Naive thymus-derived CD8-positive, alpha-beta T cell (primary cell): ENCODE results near the gene CAPZA1. TPM values are rescaled to one million over a fixed set of nuclear protein-coding genes. Genes with fewer than 3 reads are reported as not detected.
A peak's percentile ranks its signal among the peaks of the same experiment; 100 is the strongest.

Experiments used
- ATAC-seq, 2 donors: fragments of 150-1000 bp; cut with Tn5 transposase in 1 of 2; sonication (Bioruptor Pico), chemical (Tn5 transposase) in 1 of 2; 1 replicate in 1 of 2; 2 replicates in 1 of 2; pipeline ENCODE4 v1.10.0; 2021; ENCODE audit warnings: mild to moderate bottlenecking in 2 of 2, moderate library complexity in 2 of 2
- POLR2A ChIA-PET: fragments of 350-600 bp; sonication (Branson Sonifier 250); formaldehyde crosslinking; loops from one replicate; lab custom pipeline; 2021; ENCODE audit warnings: antibody characterized with exemption; lab: Charles Lee
- DNase-seq, 10 donors: peaks; one replicate each; pipeline versions ENCODE4 v3.0.0 to v3.0.0-alpha.2; 2020 to 2022
- H3K27ac Mint-ChIP-seq, 10 donors: one replicate each; pipeline ENCODE4 v1.8.0; 2020 to 2022; ENCODE audit warnings: mild to moderate bottlenecking in 10 of 10, mixed read lengths in 10 of 10, moderate library complexity in 4 of 10, inconsistent platforms in 1 of 10
- H3K27me3 Mint-ChIP-seq, 5 donors: one replicate each; pipeline ENCODE4 v1.8.0; 2021 to 2022; ENCODE audit warnings: mixed read lengths in 5 of 5
- H3K36me3 Mint-ChIP-seq, 3 donors: one replicate each; pipeline ENCODE4 v1.8.0; 2020 to 2022; ENCODE audit warnings: mixed read lengths in 3 of 3, mild to moderate bottlenecking in 2 of 3, inconsistent platforms in 1 of 3
- H3K4me1 Mint-ChIP-seq, 4 donors: one replicate each; pipeline ENCODE4 v1.8.0; 2021 to 2022; ENCODE audit warnings: mixed read lengths in 4 of 4
- H3K4me3 Mint-ChIP-seq, 10 donors: one replicate each; pipeline ENCODE4 v1.8.0; 2020 to 2022; ENCODE audit warnings: mild to moderate bottlenecking in 10 of 10, mixed read lengths in 10 of 10, moderate library complexity in 6 of 10, inconsistent platforms in 1 of 10
- H3K9me3 Mint-ChIP-seq, 9 donors: one replicate each; pipeline ENCODE4 v1.8.0; 2020 to 2022; ENCODE audit warnings: mixed read lengths in 9 of 9, mild to moderate bottlenecking in 3 of 9, inconsistent platforms in 1 of 9, moderate library complexity in 1 of 9
- polyA plus RNA-seq, 3 donors: library from polyadenylated mRNA; unstranded; fragments of 300-500 nt; fragmentation: Illumina TruSeq; gene quantifications; one replicate each; pipeline ENCODE4 v1.2.3, GENCODE V29; 2021
- total RNA-seq, 8 experiments: library from RNA in 2 of 8; stranded (reverse) in 2 of 8; gene quantifications; one replicate each; pipeline ENCODE4 v1.2.3 and lab custom pipeline; 2021 to 2026

Gene CAPZA1
- 100 to 1,000 TPM; 126 to 135 TPM for total RNA-seq
- polyA plus RNA-seq: 100 to 1,000 TPM; 100 to 169 (median 116) TPM
- total RNA-seq (lab: John Stamatoyannopoulos, UW): 93.0 to 350 (median 204) reads per million in 6 experiments

GRCh38 chr1:112619518-112620376 is at the start of gene CAPZA1:
Gene CAPZA1, plus strand, starts transcription at chr1:112619832. Its CDS starts 13 bp downstream, at chr1:112619845.
- H3K4me1 Mint-ChIP-seq: peaks cover 19 to 52% (median 50%) of the 10 kb centered on the region in 4 donors
- peaks cover 1 to 27% (median 4%) of the 10 kb centered on the region in 3 donors for H3K36me3 Mint-ChIP-seq
- no peaks in the 10 kb centered on the region for H3K9me3 Mint-ChIP-seq
- H3K27ac Mint-ChIP-seq: peak within 1 kb of the TSS; percentile 98 to 100 (median 100)
- peak within 1 kb of the TSS; percentile 92 to 100 (median 98) for H3K4me3 Mint-ChIP-seq
- H3K27me3 Mint-ChIP-seq: no peaks in the 10 kb centered on the region
- DNase-seq: peak; percentile 82 to 94 (median 90)
- POLR2A ChIA-PET: interaction anchor here (0.7 to 4.2 kb wide), 15 partner anchors 8 to 337 kb away, joined by 3 to 61 read pairs (median 5); partner anchors contain the start of genes CTTNBP2NL, MOV10, PPM1J and SLC16A1
- ATAC-seq: peak; percentile 73 to 77

- Mint-ChIP-seq H3K27ac (no peak overlapping the region), H3K36me3 (peaks cover 0 to 64% (median 37%) of the 10 kb centered on the region in 3 donors), H3K4me1 (no peaks in the 10 kb centered on the region), H3K4me3 (no peak overlapping the region), H3K27me3 (no peaks in the 10 kb centered on the region), H3K9me3 (peaks cover 0 to 1% (median 0%) of the 10 kb centered on the region in 9 donors)
- DNase-seq (no peak), ATAC-seq (no peak)
- POLR2A ChIA-PET: no interaction called here
Measured at GRCh38 chr1:112575154-112575804, 44.4 kb upstream of the CAPZA1 start.

GRCh38 chr1:112576240-112576639 is 43.4 kb upstream of the CAPZA1 start:
- no peaks in the 10 kb centered on the region for H3K27me3 Mint-ChIP-seq
- H3K9me3 Mint-ChIP-seq: peaks cover 0 to 1% (median 0%) of the 10 kb centered on the region in 9 donors
- no peak overlapping the region for H3K4me3 Mint-ChIP-seq
- no peak for DNase-seq
- POLR2A ChIA-PET: interaction anchor here (0.8 kb wide), 1 partner anchor 43 kb away, joined by 3 read pairs; the partner anchor contains the start of gene ST7L
- H3K4me1 Mint-ChIP-seq: no peaks in the 10 kb centered on the region
- no peak for ATAC-seq
- peaks cover 0 to 59% (median 37%) of the 10 kb centered on the region in 3 donors for H3K36me3 Mint-ChIP-seq
- no peak overlapping the region for H3K27ac Mint-ChIP-seq

GRCh38 chr1:112579801-112580510 is 39.7 kb upstream of the CAPZA1 start:
- no peak for DNase-seq
- no peak overlapping the region for H3K27ac Mint-ChIP-seq
- H3K4me1 Mint-ChIP-seq: no peaks in the 10 kb centered on the region
- POLR2A ChIA-PET: no interaction called here
- H3K9me3 Mint-ChIP-seq: peaks cover 0 to 1% (median 0%) of the 10 kb centered on the region in 9 donors
- peaks cover 0 to 53% (median 29%) of the 10 kb centered on the region in 3 donors for H3K36me3 Mint-ChIP-seq
- no peak overlapping the region for H3K4me3 Mint-ChIP-seq
- ATAC-seq: no peak
- H3K27me3 Mint-ChIP-seq: no peaks in the 10 kb centered on the region

- H3K36me3 Mint-ChIP-seq: peaks cover 0 to 36% (median 16%) of the 10 kb centered on the region in 3 donors
- no peaks in the 10 kb centered on the region for H3K4me1 Mint-ChIP-seq
- no peak overlapping the region for H3K4me3 Mint-ChIP-seq
- H3K27me3 Mint-ChIP-seq: no peaks in the 10 kb centered on the region
- H3K9me3 Mint-ChIP-seq: no peaks in the 10 kb centered on the region
- POLR2A ChIA-PET: no interaction called here
- no peak for DNase-seq
- no peak overlapping the region for H3K27ac Mint-ChIP-seq
- no peak for ATAC-seq
Measured at GRCh38 chr1:112581586-112582192, 37.9 kb upstream of the CAPZA1 start.

GRCh38 chr1:112583366-112583765 is 36.3 kb upstream of the CAPZA1 start:
- H3K27me3 Mint-ChIP-seq: no peaks in the 10 kb centered on the region
- ATAC-seq: no peak
- H3K9me3 Mint-ChIP-seq: no peaks in the 10 kb centered on the region
- no peak overlapping the region for H3K4me3 Mint-ChIP-seq
- DNase-seq: no peak
- peaks cover 4 to 31% (median 21%) of the 10 kb centered on the region in 3 donors for H3K36me3 Mint-ChIP-seq
- H3K27ac Mint-ChIP-seq: peak overlapping the region in 1 of 10 donors; percentile 46
- no peaks in the 10 kb centered on the region for H3K4me1 Mint-ChIP-seq
- POLR2A ChIA-PET: no interaction called here

GRCh38 chr1:112589766-112590165 is 29.9 kb upstream of the CAPZA1 start:
- Mint-ChIP-seq H3K9me3 (peaks cover 0 to 20% (median 3%) of the 10 kb centered on the region in 9 donors), H3K27me3 (no peaks in the 10 kb centered on the region), H3K4me1 (no peaks in the 10 kb centered on the region), H3K36me3 (peaks cover 21 to 43% (median 41%) of the 10 kb centered on the region in 3 donors), H3K27ac (no peak overlapping the region), H3K4me3 (no peak overlapping the region)
- ATAC-seq (no peak), DNase-seq (no peak)
- POLR2A ChIA-PET: no interaction called here

GRCh38 chr1:112594208-112594876 is 25.3 kb upstream of the CAPZA1 start:
- H3K36me3 Mint-ChIP-seq: peaks cover 9 to 56% (median 26%) of the 10 kb centered on the region in 3 donors
- H3K4me1 Mint-ChIP-seq: no peaks in the 10 kb centered on the region
- H3K4me3 Mint-ChIP-seq: no peak overlapping the region
- no peak for DNase-seq
- POLR2A ChIA-PET: interaction anchor here (0.7 kb wide), 1 partner anchor 40 kb away, joined by 4 read pairs; no protein-coding TSS in a partner anchor
- no peaks in the 10 kb centered on the region for H3K27me3 Mint-ChIP-seq
- ATAC-seq: no peak
- no peak overlapping the region for H3K27ac Mint-ChIP-seq
- H3K9me3 Mint-ChIP-seq: peaks cover 0 to 12% (median 3%) of the 10 kb centered on the region in 9 donors

- Mint-ChIP-seq H3K9me3 (no peaks in the 10 kb centered on the region), H3K4me1 (no peaks in the 10 kb centered on the region), H3K36me3 (peaks cover 0 to 71% (median 26%) of the 10 kb centered on the region in 3 donors), H3K27ac (no peak overlapping the region), H3K4me3 (no peak overlapping the region), H3K27me3 (no peaks in the 10 kb centered on the region)
- ATAC-seq (no peak), DNase-seq (no peak)
- POLR2A ChIA-PET: no interaction called here
Measured at GRCh38 chr1:112599477-112599876, 20.2 kb upstream of the CAPZA1 start.

- POLR2A ChIA-PET: no interaction called here
- DNase-seq: no peak
- no peak for ATAC-seq
- H3K36me3 Mint-ChIP-seq: peaks cover 8 to 73% (median 28%) of the 10 kb centered on the region in 3 donors
- no peak overlapping the region for H3K27ac Mint-ChIP-seq
- H3K4me1 Mint-ChIP-seq: peaks cover 0 to 3% (median 0%) of the 10 kb centered on the region in 4 donors
- no peak overlapping the region for H3K4me3 Mint-ChIP-seq
- H3K27me3 Mint-ChIP-seq: no peaks in the 10 kb centered on the region
- no peaks in the 10 kb centered on the region for H3K9me3 Mint-ChIP-seq
Measured at GRCh38 chr1:112603012-112603411, 16.6 kb upstream of the CAPZA1 start.

GRCh38 chr1:112603541-112603940 is 16.1 kb upstream of the CAPZA1 start:
- POLR2A ChIA-PET: no interaction called here
- ATAC-seq (no peak), DNase-seq (no peak)
- peaks cover 0 to 3% (median 0%) of the 10 kb centered on the region in 4 donors for H3K4me1 Mint-ChIP-seq
- peaks cover 8 to 73% (median 31%) of the 10 kb centered on the region in 3 donors for H3K36me3 Mint-ChIP-seq
- no peak overlapping the region for H3K27ac Mint-ChIP-seq
- no peak overlapping the region for H3K4me3 Mint-ChIP-seq
- H3K9me3 Mint-ChIP-seq: no peaks in the 10 kb centered on the region
- no peaks in the 10 kb centered on the region for H3K27me3 Mint-ChIP-seq
